HEK293T (cell line): ENCODE results near the gene CTNNBL1.

Experiments
- BHLHE40 ChIP-seq: fragments of 450-650 bp; IDR thresholded peaks from 2 replicates; pipeline ENCODE4 v1.6.1; 2016; ENCODE audit warnings: mild to moderate bottlenecking, moderate library complexity, borderline replicate concordance
- ELF4 ChIP-seq: fragments of 450-650 bp; IDR thresholded peaks from 2 replicates; pipeline ENCODE4 v1.6.1; 2017; ENCODE audit warnings: antibody characterized with exemption
- FOXA1 ChIP-seq: fragments of 450-650 bp; IDR thresholded peaks from 2 replicates; pipeline ENCODE4 v1.6.1; 2016; ENCODE audit warnings: mild to moderate bottlenecking
- FOXM1 ChIP-seq: fragments of 450-650 bp; IDR thresholded peaks from 2 replicates; pipeline ENCODE4 v1.6.1; 2017; ENCODE audit warnings: mild to moderate bottlenecking, borderline replicate concordance
- HDGF ChIP-seq: fragments of 450-650 bp; IDR thresholded peaks from 2 replicates; pipeline ENCODE4 v1.6.1; 2017; ENCODE audit warnings: antibody characterized with exemption, borderline replicate concordance
- LEF1 ChIP-seq: fragments of 450-650 bp; IDR thresholded peaks from 2 replicates; pipeline ENCODE4 v1.6.1; 2017; ENCODE audit warnings: mild to moderate bottlenecking, borderline replicate concordance
- NFRKB ChIP-seq: fragments of 450-650 bp; IDR thresholded peaks from 2 replicates; pipeline ENCODE4 v1.6.1; 2016; ENCODE audit warnings: mild to moderate bottlenecking, moderate library complexity
- SP1 ChIP-seq: fragments of 450-650 bp; IDR thresholded peaks from 2 replicates; pipeline ENCODE4 v1.6.1; 2017
- SUZ12 ChIP-seq: fragments of 450-650 bp; IDR thresholded peaks from 2 replicates; pipeline ENCODE4 v1.6.1; 2016; ENCODE audit warnings: mild to moderate bottlenecking
- TARDBP ChIP-seq: fragments of 450-650 bp; IDR thresholded peaks from 2 replicates; pipeline ENCODE4 v1.6.1; 2016
- ZNF384 ChIP-seq: fragments of 450-650 bp; IDR thresholded peaks from 2 replicates; pipeline ENCODE4 v1.6.1; 2016

GRCh38 chr20:37914367-37914671, 220.5 kb downstream of the CTNNBL1 start:
- TF ChIP-seq BHLHE40 (no peak), FOXA1 (no peak), LEF1 (no peak), ZNF384 (no peak), SP1 (no peak), SUZ12 (no peak), ELF4 (no peak), FOXM1 (no peak), NFRKB (no peak), HDGF (no peak), TARDBP (no peak)
